ENCODE measurements around the gene PROSER3. TPM values are rescaled to one million over a fixed set of nuclear protein-coding genes. Genes with fewer than 3 reads are reported as not detected.
A peak's percentile ranks its signal among the peaks of the same experiment; 100 is the strongest.

PROSER3 gene
- total and polyA plus RNA-seq, 2 of the 13 experiments (the other 11 are each of a cell fraction or from before 2014, with no cell fraction given): 5.1 to 5.7 TPM

DNA sequence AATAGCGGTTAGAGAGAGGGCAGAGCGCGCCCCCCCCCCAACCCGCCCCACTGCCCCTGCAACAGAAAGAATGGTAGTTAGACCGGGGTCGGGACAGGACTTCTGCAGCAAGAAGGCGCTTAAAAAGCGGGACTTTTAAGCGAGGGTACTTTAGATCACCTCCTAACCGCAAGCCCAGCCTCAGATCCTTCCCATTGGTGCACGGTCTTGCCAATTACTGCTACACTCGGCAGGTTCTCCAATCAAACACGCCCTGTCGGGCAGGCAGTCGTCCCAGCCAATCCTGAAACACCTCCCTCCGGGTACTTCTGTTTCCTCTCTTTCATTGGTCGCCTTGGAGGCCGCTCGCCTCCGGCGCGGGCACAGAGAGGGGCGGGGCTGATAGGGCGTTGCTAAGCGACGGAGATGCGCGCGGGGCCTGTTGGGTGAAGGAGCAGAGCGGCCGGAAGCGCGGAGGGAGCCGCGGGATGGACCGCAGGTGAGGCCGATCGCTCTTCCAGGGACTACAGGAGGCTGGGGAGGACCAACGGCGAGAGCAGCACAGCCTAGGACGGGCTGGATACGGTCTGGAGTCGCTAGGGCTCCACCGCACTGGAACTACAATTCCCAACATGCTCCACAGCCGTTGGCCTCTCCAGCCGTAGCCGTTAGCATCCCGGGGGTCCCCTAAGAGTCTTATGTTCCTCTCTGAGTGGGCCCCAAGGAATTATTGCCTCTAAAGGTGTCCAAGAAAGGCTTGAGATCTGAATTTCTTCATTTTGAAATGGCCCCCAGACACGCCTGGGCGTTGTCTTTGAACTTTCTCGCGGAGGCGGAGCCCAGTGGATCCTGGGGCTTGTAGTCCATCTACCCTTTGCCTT is at the start of gene PROSER3 (continued):
- TF ChIP-seq, protein P1, sequence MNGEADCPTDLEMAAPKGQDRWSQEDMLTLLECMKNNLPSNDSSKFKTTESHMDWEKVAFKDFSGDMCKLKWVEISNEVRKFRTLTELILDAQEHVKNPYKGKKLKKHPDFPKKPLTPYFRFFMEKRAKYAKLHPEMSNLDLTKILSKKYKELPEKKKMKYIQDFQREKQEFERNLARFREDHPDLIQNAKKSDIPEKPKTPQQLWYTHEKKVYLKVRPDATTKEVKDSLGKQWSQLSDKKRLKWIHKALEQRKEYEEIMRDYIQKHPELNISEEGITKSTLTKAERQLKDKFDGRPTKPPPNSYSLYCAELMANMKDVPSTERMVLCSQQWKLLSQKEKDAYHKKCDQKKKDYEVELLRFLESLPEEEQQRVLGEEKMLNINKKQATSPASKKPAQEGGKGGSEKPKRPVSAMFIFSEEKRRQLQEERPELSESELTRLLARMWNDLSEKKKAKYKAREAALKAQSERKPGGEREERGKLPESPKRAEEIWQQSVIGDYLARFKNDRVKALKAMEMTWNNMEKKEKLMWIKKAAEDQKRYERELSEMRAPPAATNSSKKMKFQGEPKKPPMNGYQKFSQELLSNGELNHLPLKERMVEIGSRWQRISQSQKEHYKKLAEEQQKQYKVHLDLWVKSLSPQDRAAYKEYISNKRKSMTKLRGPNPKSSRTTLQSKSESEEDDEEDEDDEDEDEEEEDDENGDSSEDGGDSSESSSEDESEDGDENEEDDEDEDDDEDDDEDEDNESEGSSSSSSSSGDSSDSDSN (CRISPR knock-in tag; IDR thresholded peaks at IDR 0.05): no peak; the same call in 1 of the 2 replicates
- TF ChIP-seq DR1 (CRISPR knock-in tag; IDR thresholded peaks at IDR 0.05) (0 out of 2 replicates have a peak, but pooled peaks have one; percentile 33), ARHGAP35 (CRISPR knock-in tag; IDR thresholded peaks at IDR 0.05; ENCODE audit: borderline replicate concordance) (no peak), THAP11 (CRISPR knock-in tag; IDR thresholded peaks at IDR 0.05) (peak; percentile 97), FOXK2 (IDR thresholded peaks at IDR 0.05) (no peak), RFXAP (CRISPR knock-in tag; IDR thresholded peaks at IDR 0.05; ENCODE audit: borderline replicate concordance) (peak; percentile 64), NR2F2 (IDR thresholded peaks at IDR 0.05; ENCODE audit: borderline replicate concordance, low read depth) (no peak), ZNF850 (CRISPR knock-in tag; conservative IDR thresholded peaks at IDR 0.05) (no peak), CENPT (CRISPR knock-in tag; IDR thresholded peaks at IDR 0.05; ENCODE audit: low read depth) (no peak), TAF1 (CRISPR knock-in tag; IDR thresholded peaks at IDR 0.05) (peak; percentile 39; the same call in 1 of the 2 replicates), HMGA1 (CRISPR knock-in tag; conservative IDR thresholded peaks at IDR 0.05) (no peak), HDAC1 (CRISPR knock-in tag; IDR thresholded peaks at IDR 0.05) (peak; percentile 80), MEF2D (CRISPR knock-in tag; IDR thresholded peaks at IDR 0.05) (peak; percentile 63; the same call in 1 of the 2 replicates), ZNF383 (CRISPR knock-in tag; IDR thresholded peaks at IDR 0.05; ENCODE audit: borderline replicate concordance) (no peak), SCMH1 (CRISPR knock-in tag; IDR thresholded peaks at IDR 0.05; ENCODE audit: borderline replicate concordance) (no peak), ZNF563 (CRISPR knock-in tag; IDR thresholded peaks at IDR 0.05) (no peak), ETV5 (CRISPR knock-in tag; IDR thresholded peaks at IDR 0.05; ENCODE audit: borderline replicate concordance) (peak; percentile 86), ZBTB20 (CRISPR knock-in tag; IDR thresholded peaks at IDR 0.05; ENCODE audit: borderline replicate concordance, low read depth) (no peak), DMAP1 (CRISPR knock-in tag; IDR thresholded peaks at IDR 0.05) (peak; percentile 67; the same call in 1 of the 2 replicates), CBX1 (IDR thresholded peaks at IDR 0.05; ENCODE audit: low read depth) (no peak), IRF9 (CRISPR knock-in tag; IDR thresholded peaks at IDR 0.05; ENCODE audit: borderline replicate concordance) (peak; percentile 66; the same call in 1 of the 2 replicates)
- TF ChIP-seq, protein P2, sequence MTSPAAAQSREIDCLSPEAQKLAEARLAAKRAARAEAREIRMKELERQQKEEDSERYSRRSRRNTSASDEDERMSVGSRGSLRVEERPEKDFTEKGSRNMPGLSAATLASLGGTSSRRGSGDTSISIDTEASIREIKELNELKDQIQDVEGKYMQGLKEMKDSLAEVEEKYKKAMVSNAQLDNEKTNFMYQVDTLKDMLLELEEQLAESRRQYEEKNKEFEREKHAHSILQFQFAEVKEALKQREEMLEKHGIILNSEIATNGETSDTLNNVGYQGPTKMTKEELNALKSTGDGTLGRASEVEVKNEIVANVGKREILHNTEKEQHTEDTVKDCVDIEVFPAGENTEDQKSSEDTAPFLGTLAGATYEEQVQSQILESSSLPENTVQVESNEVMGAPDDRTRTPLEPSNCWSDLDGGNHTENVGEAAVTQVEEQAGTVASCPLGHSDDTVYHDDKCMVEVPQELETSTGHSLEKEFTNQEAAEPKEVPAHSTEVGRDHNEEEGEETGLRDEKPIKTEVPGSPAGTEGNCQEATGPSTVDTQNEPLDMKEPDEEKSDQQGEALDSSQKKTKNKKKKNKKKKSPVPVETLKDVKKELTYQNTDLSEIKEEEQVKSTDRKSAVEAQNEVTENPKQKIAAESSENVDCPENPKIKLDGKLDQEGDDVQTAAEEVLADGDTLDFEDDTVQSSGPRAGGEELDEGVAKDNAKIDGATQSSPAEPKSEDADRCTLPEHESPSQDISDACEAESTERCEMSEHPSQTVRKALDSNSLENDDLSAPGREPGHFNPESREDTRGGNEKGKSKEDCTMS (CRISPR knock-in tag; conservative IDR thresholded peaks at IDR 0.05): no peak
- TF ChIP-seq, protein P3, sequence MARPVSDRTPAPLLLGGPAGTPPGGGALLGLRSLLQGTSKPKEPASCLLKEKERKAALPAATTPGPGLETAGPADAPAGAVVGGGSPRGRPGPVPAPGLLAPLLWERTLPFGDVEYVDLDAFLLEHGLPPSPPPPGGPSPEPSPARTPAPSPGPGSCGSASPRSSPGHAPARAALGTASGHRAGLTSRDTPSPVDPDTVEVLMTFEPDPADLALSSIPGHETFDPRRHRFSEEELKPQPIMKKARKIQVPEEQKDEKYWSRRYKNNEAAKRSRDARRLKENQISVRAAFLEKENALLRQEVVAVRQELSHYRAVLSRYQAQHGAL (CRISPR knock-in tag; IDR thresholded peaks at IDR 0.05; ENCODE audit: not compliant biosample characterization): no peak

All from HepG2 (cell line).